Left ventricle myocardium inferior (tissue), 1 donor: ENCODE measurements around the gene LIPC. TPM values are rescaled to one million over a fixed set of nuclear protein-coding genes. Genes with fewer than 3 reads are reported as not detected.

ENCODE experiments used
- DNase-seq: peaks from one replicate; pipeline ENCODE4 v3.0.0-alpha.2; 2020
- H3K27ac ChIP-seq: fragments of 200-600 bp; replicated peaks from 2 replicates; pipeline ENCODE4 v1.8.0; 2021
- H3K27me3 ChIP-seq: fragments of 200-600 bp; 2 replicates; pipeline ENCODE4 v1.8.0; 2021; ENCODE audit warnings: low read depth
- H3K36me3 ChIP-seq: fragments of 200-600 bp; 2 replicates; pipeline ENCODE4 v1.8.0; 2021
- H3K4me1 ChIP-seq: fragments of 200-600 bp; 2 replicates; pipeline ENCODE4 v1.8.0; 2021
- H3K4me3 ChIP-seq: fragments of 200-600 bp; 2 replicates; pipeline ENCODE4 v1.8.0; 2021; ENCODE audit warnings: mild to moderate bottlenecking, moderate library complexity
- H3K9me3 ChIP-seq: fragments of 200-600 bp; replicated peaks from 2 replicates; pipeline ENCODE4 v1.8.0; 2021
- CTCF ChIP-seq: fragments of 200-600 bp; IDR thresholded peaks from 2 replicates; pipeline ENCODE4 v1.8.0; 2021; ENCODE audit warnings: antibody characterized with exemption, mild to moderate bottlenecking, borderline replicate concordance
- intact Hi-C: fragments of 100-400 bp; cut with micrococcal nuclease; formaldehyde crosslinking; loops from one replicate; pipeline ENCODE4 v1.11.0; 2022
- total RNA-seq: library from RNA; stranded (reverse); fragmentation: NEBNext Ultra II Directional; extraction: Animal tissue kit (Norgen Biotek cat#: 25700); gene quantifications from one replicate; pipeline ENCODE4 v1.2.1, GENCODE V29; 2021
- donor health status: DM: no; HTN: yes; CAD: no; lungs with severe emphysema.

Gene LIPC
- total RNA-seq, 1 donor from 2014 or later = 1.5 TPM

GRCh38 chr15:58543664-58544335 lies 112.0 kb downstream of the LIPC start:
- intact Hi-C loops = no loop called here

GRCh38 chr15:58544756-58545155 lies 113.0 kb downstream of the LIPC start:
- intact Hi-C loops = no loop called here
- no peak for TF ChIP-seq CTCF
- H3K36me3 ChIP-seq = no peaks in the 10 kb centered on the region
- H3K9me3 ChIP-seq = no peaks in the 10 kb centered on the region
- H3K27me3 ChIP-seq = no peaks in the 10 kb centered on the region
- H3K27ac ChIP-seq = no peak overlapping the region
- H3K4me1 ChIP-seq = peaks cover 40% of the 10 kb centered on the region
- H3K4me3 ChIP-seq = no peak overlapping the region
- DNase-seq = no peak

More at GRCh38 chr15:58543664-58544335, 112.0 kb downstream of the LIPC start:
- Histone ChIP-seq H3K27me3 (no peaks in the 10 kb centered on the region), H3K9me3 (no peaks in the 10 kb centered on the region), H3K27ac (no peak overlapping the region), H3K4me3 (no peak overlapping the region), H3K4me1 (peaks cover 31% of the 10 kb centered on the region), H3K36me3 (no peaks in the 10 kb centered on the region)
- no peak for DNase-seq
- no peak for TF ChIP-seq CTCF

- Histone ChIP-seq H3K4me1 (peaks cover 47% of the 10 kb centered on the region), H3K27ac (peak overlapping the region; percentile 74), H3K36me3 (no peaks in the 10 kb centered on the region), H3K9me3 (no peaks in the 10 kb centered on the region), H3K4me3 (no peak overlapping the region), H3K27me3 (no peaks in the 10 kb centered on the region)
- no peak for TF ChIP-seq CTCF
- DNase-seq = no peak
- intact Hi-C loops = no loop called here
Measured at GRCh38 chr15:58545307-58546065, 113.7 kb downstream of the LIPC start.

- DNase-seq = no peak
- no peak for TF ChIP-seq CTCF
- no peak overlapping the region for H3K4me3 ChIP-seq
- intact Hi-C loops = no loop called here
- peaks cover 48% of the 10 kb centered on the region for H3K4me1 ChIP-seq
- H3K9me3 ChIP-seq = no peaks in the 10 kb centered on the region
- no peaks in the 10 kb centered on the region for H3K36me3 ChIP-seq
- H3K27ac ChIP-seq = peak overlapping the region; percentile 74
- no peaks in the 10 kb centered on the region for H3K27me3 ChIP-seq
Measured at GRCh38 chr15:58546066-58546591, 114.3 kb downstream of the LIPC start.

- H3K36me3 ChIP-seq = no peaks in the 10 kb centered on the region
- peak overlapping the region; percentile 74 for H3K27ac ChIP-seq
- H3K4me3 ChIP-seq = no peak overlapping the region
- H3K4me1 ChIP-seq = peaks cover 49% of the 10 kb centered on the region
- no peak for TF ChIP-seq CTCF
- H3K9me3 ChIP-seq = no peaks in the 10 kb centered on the region
- intact Hi-C loops = no loop called here
- H3K27me3 ChIP-seq = no peaks in the 10 kb centered on the region
- peak; percentile 60 for DNase-seq
Measured at GRCh38 chr15:58546635-58547627, 115.1 kb downstream of the LIPC start.
